PC-9 (cell line): ENCODE data around the gene B3GLCT. TPM values are rescaled to one million over a fixed set of nuclear protein-coding genes. Genes with fewer than 3 reads are reported as not detected.

ENCODE experiments used
- Bru-seq: library from RNA; stranded (reverse); fragments of 400-500 nt; gene quantifications from one replicate; lab custom pipeline; 2021; lab: Mats Ljungman, UMichigan
- BruChase-seq, 2 experiments: library from RNA; stranded (reverse); fragments of 400-500 nt; gene quantifications; one replicate each; lab custom pipeline; 2021; lab: Mats Ljungman, UMichigan
- BruUV-seq: library from RNA; stranded (reverse); fragments of 400-500 nt; replicated peaks from 2 replicates; lab custom pipeline; 2021; lab: Mats Ljungman, UMichigan
- CTCF ChIA-PET: fragments of 300-600 bp; sonication (Branson Sonifier 250); formaldehyde crosslinking; loops from one replicate; lab custom pipeline; 2022; ENCODE audit warnings: antibody characterized with exemption; lab: Charles Lee
- POLR2A ChIA-PET: fragments of 300-600 bp; sonication (Branson Sonifier 250); formaldehyde crosslinking; loops from one replicate; lab custom pipeline; 2022; ENCODE audit warnings: antibody characterized with exemption; ENCODE audit not compliant: unreplicated experiment; lab: Charles Lee
- DNase-seq, 2 experiments: peaks; one replicate each; pipeline versions ENCODE4 v3.0.0 to v3.0.0-alpha.2; 2015 to 2022; ENCODE audit warnings: mixed read lengths in 1 of 2
- H2AFZ ChIP-seq: fragments of 200-600 bp; sonication (generic); 2 replicates; pipeline ENCODE4 v1.8.1; 2017; ENCODE audit warnings: antibody characterized with exemption
- H3F3A ChIP-seq: fragments of 200-600 bp; sonication (generic); 2 replicates; pipeline ENCODE4 v1.8.1; 2017; ENCODE audit warnings: antibody characterized with exemption, mild to moderate bottlenecking, low read depth; ENCODE audit not compliant: insufficient read depth
- H3K27ac ChIP-seq: fragments of 200-600 bp; sonication (generic); 2 replicates; pipeline ENCODE4 v1.6.1; 2016; ENCODE audit warnings: mixed run types
- H3K27me3 ChIP-seq: fragments of 200-600 bp; sonication (generic); 2 replicates; pipeline ENCODE4 v1.6.1; 2016; ENCODE audit warnings: low read depth, mixed run types; ENCODE audit not compliant: insufficient read depth
- H3K36me3 ChIP-seq: fragments of 200-600 bp; sonication (generic); 2 replicates; pipeline ENCODE4 v1.6.1; 2016; ENCODE audit warnings: low read depth, mixed run types
- H3K4me1 ChIP-seq: fragments of 200-600 bp; sonication (generic); replicated peaks from 2 replicates; pipeline ENCODE4 v1.6.1; 2016; ENCODE audit warnings: mixed run types; ENCODE audit not compliant: insufficient read depth
- H3K4me2 ChIP-seq: fragments of 200-600 bp; sonication (generic); 2 replicates; pipeline ENCODE4 v1.6.1; 2017; ENCODE audit warnings: mixed run types
- H3K4me3 ChIP-seq: fragments of 200-600 bp; sonication (generic); 2 replicates; pipeline ENCODE4 v1.6.1; 2016; ENCODE audit warnings: mixed run types
- H3K79me2 ChIP-seq: fragments of 200-600 bp; sonication (generic); 2 replicates; pipeline ENCODE4 v1.6.1; 2017; ENCODE audit warnings: low read depth, mixed run types
- H3K9me2 ChIP-seq: fragments of 200-600 bp; sonication (generic); 2 replicates; pipeline ENCODE4 v1.8.1; 2017; ENCODE audit warnings: mild to moderate bottlenecking; ENCODE audit not compliant: insufficient read depth
- H3K9me3 ChIP-seq: fragments of 200-600 bp; sonication (generic); 2 replicates; pipeline ENCODE4 v1.8.1; 2016; ENCODE audit warnings: low read depth; ENCODE audit not compliant: insufficient read depth
- H4K20me1 ChIP-seq: fragments of 200-600 bp; sonication (generic); 2 replicates; pipeline ENCODE4 v1.8.1; 2017; ENCODE audit not compliant: insufficient read depth
- EZH2 ChIP-seq: fragments of 200-600 bp; sonication (generic); IDR thresholded peaks from 2 replicates; pipeline ENCODE4 v1.8.0; 2017; ENCODE audit warnings: antibody characterized with exemption, low read depth
- intact Hi-C: fragments of 100-400 bp; cut with micrococcal nuclease; formaldehyde crosslinking; loops from one replicate; pipeline ENCODE4 v1.10.0; 2022; ENCODE audit not compliant: unreplicated experiment
- long read RNA-seq: library from polyadenylated mRNA; stranded (forward); transcript quantifications from one replicate; pipeline ENCODE4 v2.0.0, GENCODE V29; 2022
- total RNA-seq: library from RNA; stranded (reverse); gene quantifications from 2 replicates; pipeline ENCODE4 v1.2.3, GENCODE V29; 2021
- TF ChIP-seq, protein P1 (sequence below): fragments of 200-600 bp; sonication (generic); conservative IDR thresholded peaks from 2 replicates; pipeline ENCODE4 v1.6.1; 2017; ENCODE audit warnings: mixed run types, antibody characterized with exemption, mild to moderate bottlenecking, moderate library complexity

Gene B3GLCT
- total RNA-seq = 3.5 and 5.4 TPM in 2 replicates
- percentile 53 among the genes with signal in this experiment for Bru-seq, nascent RNA
- percentile 50 among the genes with signal in this experiment for BruChase-seq, experiment 1, labeled RNA remaining after a 2-hour chase
- BruChase-seq, experiment 2, labeled RNA remaining after a 6-hour chase = percentile 51 among the genes with signal in this experiment
- long read RNA-seq, full-length matches to known transcripts = 15 of 23 reads
- long read RNA-seq, partial matches to known transcripts = 1 of 23 reads
- long read RNA-seq, other reads (novel, unspliced or antisense) = 7 of 23 reads

DNA sequence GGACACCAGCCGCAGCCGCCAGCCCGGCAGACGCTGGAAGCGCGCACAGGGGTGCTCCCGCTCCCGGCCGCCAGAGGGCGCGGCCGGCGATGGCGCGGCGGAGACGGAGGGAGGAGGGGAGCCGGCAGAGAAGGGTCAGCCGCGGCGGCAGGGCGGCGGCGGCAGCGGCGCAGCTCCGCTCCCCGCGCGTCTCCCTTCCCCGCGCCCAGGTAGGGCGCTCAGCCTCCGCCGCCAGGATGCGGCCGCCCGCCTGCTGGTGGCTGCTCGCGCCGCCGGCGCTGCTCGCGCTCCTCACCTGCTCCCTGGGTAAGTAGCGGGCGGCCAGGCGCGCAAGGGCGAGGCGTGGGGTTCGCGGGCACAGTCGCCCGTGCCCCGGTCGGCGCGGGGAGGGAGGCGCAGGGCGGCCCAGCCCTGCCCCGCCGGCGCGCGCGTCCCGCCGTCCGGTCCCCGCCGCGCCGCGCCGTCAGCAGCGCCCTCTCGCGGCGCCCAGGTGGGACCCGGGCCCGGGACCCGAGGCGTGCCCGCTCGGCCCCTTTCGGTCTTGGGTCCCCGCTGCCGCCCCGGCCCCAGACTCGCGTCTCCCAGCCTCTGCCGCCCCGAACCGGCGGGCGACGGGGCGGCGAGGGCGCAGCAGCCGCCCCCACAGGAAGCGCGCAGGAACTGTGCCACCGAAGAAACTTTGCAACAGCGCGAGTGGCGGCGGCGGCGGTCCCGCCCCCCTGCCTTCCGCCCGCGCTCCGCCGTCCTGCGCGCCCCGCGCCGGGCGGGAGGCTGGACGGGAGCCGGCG is at the start of gene B3GLCT:
TSS of gene B3GLCT (plus strand) at position 127 of the 788 bp plus-strand sequence. CDS start at position 237, 110 bp downstream.
- TF ChIP-seq EZH2 = no peak
- TF ChIP-seq, protein P1, sequence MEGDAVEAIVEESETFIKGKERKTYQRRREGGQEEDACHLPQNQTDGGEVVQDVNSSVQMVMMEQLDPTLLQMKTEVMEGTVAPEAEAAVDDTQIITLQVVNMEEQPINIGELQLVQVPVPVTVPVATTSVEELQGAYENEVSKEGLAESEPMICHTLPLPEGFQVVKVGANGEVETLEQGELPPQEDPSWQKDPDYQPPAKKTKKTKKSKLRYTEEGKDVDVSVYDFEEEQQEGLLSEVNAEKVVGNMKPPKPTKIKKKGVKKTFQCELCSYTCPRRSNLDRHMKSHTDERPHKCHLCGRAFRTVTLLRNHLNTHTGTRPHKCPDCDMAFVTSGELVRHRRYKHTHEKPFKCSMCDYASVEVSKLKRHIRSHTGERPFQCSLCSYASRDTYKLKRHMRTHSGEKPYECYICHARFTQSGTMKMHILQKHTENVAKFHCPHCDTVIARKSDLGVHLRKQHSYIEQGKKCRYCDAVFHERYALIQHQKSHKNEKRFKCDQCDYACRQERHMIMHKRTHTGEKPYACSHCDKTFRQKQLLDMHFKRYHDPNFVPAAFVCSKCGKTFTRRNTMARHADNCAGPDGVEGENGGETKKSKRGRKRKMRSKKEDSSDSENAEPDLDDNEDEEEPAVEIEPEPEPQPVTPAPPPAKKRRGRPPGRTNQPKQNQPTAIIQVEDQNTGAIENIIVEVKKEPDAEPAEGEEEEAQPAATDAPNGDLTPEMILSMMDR = peak; percentile 62
- H3K9me3 ChIP-seq = no peaks in the 10 kb centered on the region
- H2AFZ ChIP-seq = peak within 1 kb of the TSS; percentile 78; the same call in 1 of the 2 replicates
- H3K27ac ChIP-seq = peak within 1 kb of the TSS; percentile 39; the same call in 1 of the 2 replicates
- intact Hi-C loops = loop anchor here (1.0 to 5.0 kb wide), 2 partner anchors 38 to 153 kb away; no protein-coding TSS in a partner anchor
- ChIA-PET CTCF (no interaction called here), POLR2A (interaction anchor here (0.6 kb wide), 1 partner anchor 330 kb away, joined by 3 read pairs; no protein-coding TSS in a partner anchor)
- peak; percentile 59 to 82 for DNase-seq
- H3K9me2 ChIP-seq = no peaks in the 10 kb centered on the region
- no peaks in the 10 kb centered on the region for H3K27me3 ChIP-seq
- H3K4me1 ChIP-seq = peaks cover 25% of the 10 kb centered on the region
- H3K4me2 ChIP-seq = peak within 1 kb of the TSS; percentile 77
- H3K79me2 ChIP-seq = peaks cover 5% of the 10 kb centered on the region; the same call in 1 of the 2 replicates
- H3F3A ChIP-seq = no peaks in the 10 kb centered on the region
- no TSS peak for BruUV-seq
- no peaks in the 10 kb centered on the region for H3K36me3 ChIP-seq
- H3K4me3 ChIP-seq = peak within 1 kb of the TSS; percentile 80
- no peaks in the 10 kb centered on the region; the same call in 1 of the 2 replicates for H4K20me1 ChIP-seq

DNA sequence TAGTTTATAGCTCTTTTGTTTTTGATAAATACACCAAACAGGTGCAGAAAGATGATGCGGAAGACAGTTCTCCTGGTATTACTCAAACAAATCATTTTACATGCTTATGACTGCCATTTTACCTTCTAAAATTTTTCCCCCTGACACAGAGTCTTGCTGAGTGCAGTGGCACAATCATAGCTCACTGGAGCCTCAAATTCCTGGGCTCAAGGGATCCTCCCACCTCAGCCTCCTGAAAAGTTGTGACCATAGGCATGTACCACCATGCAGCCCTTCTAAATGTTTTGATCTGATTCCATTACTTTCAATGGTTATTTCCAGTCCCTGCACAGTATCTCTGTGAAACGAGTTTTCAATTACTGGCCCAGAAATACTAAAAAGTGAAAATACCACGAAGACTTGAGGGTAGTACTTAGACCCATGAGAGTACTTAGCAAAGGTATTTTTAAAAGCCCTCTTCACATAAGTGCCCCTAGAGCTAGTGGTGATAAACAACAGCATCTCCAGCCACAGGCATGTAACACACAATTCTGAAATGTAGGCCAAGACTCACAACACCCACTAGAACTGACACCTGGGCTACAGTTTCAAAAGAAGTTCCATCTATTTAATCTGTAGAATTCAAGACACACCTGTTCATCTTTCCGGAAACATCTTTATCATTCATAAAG is 49.3 kb upstream of the B3GLCT start:
- Histone ChIP-seq H3K27me3 (no peaks in the 10 kb centered on the region), H3F3A (peaks cover 8% of the 10 kb centered on the region; the same call in 1 of the 2 replicates), H3K36me3 (peaks cover 82% of the 10 kb centered on the region), H3K4me1 (no peaks in the 10 kb centered on the region), H3K4me2 (no peak overlapping the region), H3K79me2 (peaks cover 18% of the 10 kb centered on the region), H3K27ac (no peak overlapping the region), H3K4me3 (no peak overlapping the region), H3K9me2 (no peaks in the 10 kb centered on the region), H3K9me3 (no peaks in the 10 kb centered on the region), H2AFZ (no peak overlapping the region), H4K20me1 (peaks cover 2% of the 10 kb centered on the region; the same call in 1 of the 2 replicates)
- ChIA-PET CTCF (no interaction called here), POLR2A (interaction anchor here (0.6 kb wide), 1 partner anchor 794 kb away, joined by 5 read pairs; no protein-coding TSS in a partner anchor)
- no peak for DNase-seq
- intact Hi-C loops = no loop called here
- BruUV-seq = no TSS peak
- TF ChIP-seq, protein P1 = no peak
- no peak for TF ChIP-seq EZH2

DNA sequence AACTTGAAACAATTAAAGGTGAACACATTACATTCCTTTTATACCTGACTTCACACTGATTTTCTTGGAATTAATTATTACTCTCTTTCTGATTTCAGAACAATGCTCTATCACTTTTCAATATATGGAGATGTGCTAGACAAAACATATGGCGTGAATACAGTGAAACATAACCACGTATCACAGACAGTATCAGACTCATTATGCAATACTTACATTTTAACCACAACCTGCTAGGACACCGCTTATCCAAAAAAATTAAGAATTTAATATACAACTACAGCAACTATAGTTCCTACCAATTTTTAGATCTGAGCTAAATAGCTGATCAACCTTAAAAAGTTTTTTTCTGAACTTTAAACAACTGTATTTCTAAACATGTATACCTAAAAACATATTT is 47.9 kb upstream of the B3GLCT start:
- H2AFZ ChIP-seq = no peak overlapping the region
- H3K27me3 ChIP-seq = no peaks in the 10 kb centered on the region
- intact Hi-C loops = no loop called here
- H3K4me2 ChIP-seq = no peak overlapping the region
- no peak for TF ChIP-seq EZH2
- TF ChIP-seq, protein P1 = no peak
- no peak for DNase-seq
- no peaks in the 10 kb centered on the region for H3K9me2 ChIP-seq
- peaks cover 5% of the 10 kb centered on the region; the same call in 1 of the 2 replicates for H3F3A ChIP-seq
- no peak overlapping the region for H3K27ac ChIP-seq
- H3K79me2 ChIP-seq = peaks cover 23% of the 10 kb centered on the region
- H3K4me1 ChIP-seq = no peaks in the 10 kb centered on the region
- no TSS peak for BruUV-seq
- ChIA-PET POLR2A (interaction anchor here (0.7 kb wide), 1 partner anchor 20 kb away, joined by 6 read pairs; no protein-coding TSS in a partner anchor), CTCF (interaction anchor here (1.2 kb wide), 1 partner anchor 287 kb away, joined by 3 read pairs; no protein-coding TSS in a partner anchor)
- peaks cover 2% of the 10 kb centered on the region; the same call in 1 of the 2 replicates for H4K20me1 ChIP-seq
- peaks cover 80% of the 10 kb centered on the region for H3K36me3 ChIP-seq
- H3K4me3 ChIP-seq = no peak overlapping the region
- no peaks in the 10 kb centered on the region for H3K9me3 ChIP-seq
